Activated naive CD8-positive, alpha-beta T cell treated with anti-CD3 and anti-CD28 coated beads for 36 hours (primary cell): ENCODE results near the gene GALNT2. TPM values are rescaled to one million over a fixed set of nuclear protein-coding genes. Genes with fewer than 3 reads are reported as not detected.

Experiments
- DNase-seq: peaks from one replicate; pipeline ENCODE4 v3.0.0; 2021
- H3K27ac Mint-ChIP-seq: one replicate; pipeline ENCODE4 v1.8.0; 2022; ENCODE audit warnings: mild to moderate bottlenecking, moderate library complexity, mixed read lengths
- H3K27me3 Mint-ChIP-seq: one replicate; pipeline ENCODE4 v1.8.0; 2022; ENCODE audit warnings: mild to moderate bottlenecking, mixed read lengths
- H3K36me3 Mint-ChIP-seq: one replicate; pipeline ENCODE4 v1.8.0; 2021; ENCODE audit warnings: mild to moderate bottlenecking, mixed read lengths
- H3K4me1 Mint-ChIP-seq: one replicate; pipeline ENCODE4 v1.8.0; 2021; ENCODE audit warnings: mixed read lengths
- H3K4me3 Mint-ChIP-seq: one replicate; pipeline ENCODE4 v1.8.0; 2022; ENCODE audit warnings: mild to moderate bottlenecking, moderate library complexity, mixed read lengths
- H3K9me3 Mint-ChIP-seq: one replicate; pipeline ENCODE4 v1.8.0; 2022; ENCODE audit warnings: mixed read lengths
- total RNA-seq, 2 experiments: library from RNA; stranded (reverse); gene quantifications; one replicate each; pipeline ENCODE4 v1.2.3, GENCODE V29; 2021

The GALNT2 gene
- total RNA-seq, 2 experiments from 2014 or later, result 46.5 to 48.2 TPM

- Mint-ChIP-seq H3K27ac (no peak overlapping the region), H3K9me3 (peaks cover 11% of the 10 kb centered on the region), H3K36me3 (no peaks in the 10 kb centered on the region), H3K4me3 (no peak overlapping the region), H3K4me1 (peaks cover 12% of the 10 kb centered on the region), H3K27me3 (peaks cover 3% of the 10 kb centered on the region)
- DNase-seq, result no peak
These were observed 4.5 kb upstream of the GALNT2 start for GRCh38 chr1:230062521-230062920.

GRCh38 chr1:230064283-230064682 lies 2.8 kb upstream of the GALNT2 start:
- Mint-ChIP-seq H3K27ac (no peak overlapping the region), H3K27me3 (peaks cover 3% of the 10 kb centered on the region), H3K36me3 (peaks cover 3% of the 10 kb centered on the region), H3K9me3 (peaks cover 11% of the 10 kb centered on the region), H3K4me1 (peaks cover 21% of the 10 kb centered on the region), H3K4me3 (no peak overlapping the region)
- DNase-seq, result no peak

GRCh38 chr1:230065161-230065560 lies 1.9 kb upstream of the GALNT2 start:
- H3K9me3 Mint-ChIP-seq, result peaks cover 11% of the 10 kb centered on the region
- H3K27me3 Mint-ChIP-seq, result peaks cover 3% of the 10 kb centered on the region
- DNase-seq, result no peak
- H3K4me3 Mint-ChIP-seq, result no peak overlapping the region
- H3K4me1 Mint-ChIP-seq, result peaks cover 29% of the 10 kb centered on the region
- H3K27ac Mint-ChIP-seq, result peak overlapping the region; percentile 35
- peaks cover 3% of the 10 kb centered on the region for H3K36me3 Mint-ChIP-seq

GRCh38 chr1:230065571-230065970 lies 1.5 kb upstream of the GALNT2 start:
- DNase-seq, result no peak
- peaks cover 32% of the 10 kb centered on the region for H3K4me1 Mint-ChIP-seq
- peaks cover 11% of the 10 kb centered on the region for H3K9me3 Mint-ChIP-seq
- no peak overlapping the region for H3K4me3 Mint-ChIP-seq
- peaks cover 3% of the 10 kb centered on the region for H3K27me3 Mint-ChIP-seq
- no peak overlapping the region for H3K27ac Mint-ChIP-seq
- peaks cover 3% of the 10 kb centered on the region for H3K36me3 Mint-ChIP-seq

GRCh38 chr1:230066031-230066430 lies 1.0 kb upstream of the GALNT2 start:
- peaks cover 11% of the 10 kb centered on the region for H3K9me3 Mint-ChIP-seq
- H3K4me3 Mint-ChIP-seq, result peak overlapping the region; percentile 76
- no peak for DNase-seq
- peaks cover 3% of the 10 kb centered on the region for H3K27me3 Mint-ChIP-seq
- H3K4me1 Mint-ChIP-seq, result peaks cover 37% of the 10 kb centered on the region
- H3K36me3 Mint-ChIP-seq, result peaks cover 3% of the 10 kb centered on the region
- H3K27ac Mint-ChIP-seq, result peak overlapping the region; percentile 87

GRCh38 chr1:230067419-230067870 lies 407 bp downstream of the GALNT2 start:
- Mint-ChIP-seq H3K9me3 (peaks cover 9% of the 10 kb centered on the region), H3K4me3 (peak overlapping the region; percentile 92), H3K4me1 (peaks cover 46% of the 10 kb centered on the region), H3K36me3 (peaks cover 6% of the 10 kb centered on the region), H3K27ac (peak overlapping the region; percentile 93), H3K27me3 (peaks cover 3% of the 10 kb centered on the region)
- no peak for DNase-seq

- H3K27ac Mint-ChIP-seq, result peak overlapping the region; percentile 93
- H3K36me3 Mint-ChIP-seq, result peaks cover 6% of the 10 kb centered on the region
- H3K4me3 Mint-ChIP-seq, result peak overlapping the region; percentile 92
- DNase-seq, result peak; percentile 30
- H3K9me3 Mint-ChIP-seq, result peaks cover 7% of the 10 kb centered on the region
- peaks cover 3% of the 10 kb centered on the region for H3K27me3 Mint-ChIP-seq
- peaks cover 50% of the 10 kb centered on the region for H3K4me1 Mint-ChIP-seq
These were observed 1.0 kb downstream of the GALNT2 start for GRCh38 chr1:230067871-230068620.

GRCh38 chr1:230068621-230068873 lies 1.5 kb downstream of the GALNT2 start:
- H3K4me1 Mint-ChIP-seq, result peaks cover 54% of the 10 kb centered on the region
- no peak for DNase-seq
- peaks cover 6% of the 10 kb centered on the region for H3K36me3 Mint-ChIP-seq
- H3K9me3 Mint-ChIP-seq, result peaks cover 3% of the 10 kb centered on the region
- peak overlapping the region; percentile 93 for H3K27ac Mint-ChIP-seq
- H3K27me3 Mint-ChIP-seq, result no peaks in the 10 kb centered on the region
- H3K4me3 Mint-ChIP-seq, result peak overlapping the region; percentile 92

GRCh38 chr1:230068952-230069684 lies 2.1 kb downstream of the GALNT2 start:
- Mint-ChIP-seq H3K9me3 (peaks cover 3% of the 10 kb centered on the region), H3K4me3 (peak overlapping the region; percentile 92), H3K27me3 (no peaks in the 10 kb centered on the region), H3K36me3 (peaks cover 6% of the 10 kb centered on the region), H3K27ac (peak overlapping the region; percentile 93), H3K4me1 (peaks cover 54% of the 10 kb centered on the region)
- no peak for DNase-seq

GRCh38 chr1:230069796-230070195 lies 2.8 kb downstream of the GALNT2 start:
- H3K27me3 Mint-ChIP-seq, result no peaks in the 10 kb centered on the region
- peaks cover 6% of the 10 kb centered on the region for H3K36me3 Mint-ChIP-seq
- peaks cover 56% of the 10 kb centered on the region for H3K4me1 Mint-ChIP-seq
- no peak overlapping the region for H3K27ac Mint-ChIP-seq
- H3K4me3 Mint-ChIP-seq, result peak overlapping the region; percentile 92
- no peak for DNase-seq
- peaks cover 2% of the 10 kb centered on the region for H3K9me3 Mint-ChIP-seq

- Mint-ChIP-seq H3K36me3 (peaks cover 9% of the 10 kb centered on the region), H3K4me1 (peaks cover 57% of the 10 kb centered on the region), H3K27ac (no peak overlapping the region), H3K9me3 (no peaks in the 10 kb centered on the region), H3K27me3 (no peaks in the 10 kb centered on the region), H3K4me3 (no peak overlapping the region)
- no peak for DNase-seq
These were observed 3.5 kb downstream of the GALNT2 start for GRCh38 chr1:230070321-230071208.

- no peak overlapping the region for H3K4me3 Mint-ChIP-seq
- peaks cover 15% of the 10 kb centered on the region for H3K36me3 Mint-ChIP-seq
- H3K27me3 Mint-ChIP-seq, result no peaks in the 10 kb centered on the region
- no peak overlapping the region for H3K27ac Mint-ChIP-seq
- no peaks in the 10 kb centered on the region for H3K9me3 Mint-ChIP-seq
- H3K4me1 Mint-ChIP-seq, result peaks cover 58% of the 10 kb centered on the region
- DNase-seq, result no peak
These were observed 4.3 kb downstream of the GALNT2 start for GRCh38 chr1:230071316-230071715.

- Mint-ChIP-seq H3K9me3 (no peaks in the 10 kb centered on the region), H3K27ac (no peak overlapping the region), H3K27me3 (no peaks in the 10 kb centered on the region), H3K36me3 (peaks cover 22% of the 10 kb centered on the region), H3K4me3 (no peak overlapping the region), H3K4me1 (peaks cover 65% of the 10 kb centered on the region)
- no peak for DNase-seq
These were observed 5.3 kb downstream of the GALNT2 start for GRCh38 chr1:230072296-230072695.

GRCh38 chr1:230072866-230073265 lies 5.8 kb downstream of the GALNT2 start:
- H3K27me3 Mint-ChIP-seq, result no peaks in the 10 kb centered on the region
- no peak for DNase-seq
- H3K9me3 Mint-ChIP-seq, result no peaks in the 10 kb centered on the region
- peaks cover 23% of the 10 kb centered on the region for H3K36me3 Mint-ChIP-seq
- no peak overlapping the region for H3K27ac Mint-ChIP-seq
- H3K4me1 Mint-ChIP-seq, result peaks cover 67% of the 10 kb centered on the region
- H3K4me3 Mint-ChIP-seq, result no peak overlapping the region
